HG03060 (cell line): Measurements from ENCODE around the gene AREG.
"Not testable (repeated sequence)": the region's sequence is repeated elsewhere in the genome, so short reads cannot be mapped to it uniquely, and the experiment has no call there.

Source experiments
- ATAC-seq: cut with Tn5 transposase; IDR thresholded peaks from one replicate; pipeline ENCODE4 v1.9.1; 2021; ENCODE audit warnings: low read depth, moderate number of reproducible peaks; ENCODE audit not compliant: unreplicated experiment

The AREG gene

GRCh38 chr4:74444891-74445642, at the start of gene AREG:
Gene AREG, plus strand, starts transcription at chr4:74445136. Its CDS starts 210 bp downstream, at chr4:74445346.
- ATAC-seq: peak; percentile 64

- no peak for ATAC-seq
Observed at GRCh38 chr4:74395633-74396032, 49.3 kb upstream of the AREG start.

- ATAC-seq: no peak
Observed at GRCh38 chr4:74397748-74398426, 47.0 kb upstream of the AREG start.

- not testable (repeated sequence) for ATAC-seq
Observed at GRCh38 chr4:74398894-74399589, 45.9 kb upstream of the AREG start.

- no peak for ATAC-seq
Observed at GRCh38 chr4:74400395-74400794, 44.5 kb upstream of the AREG start.

- ATAC-seq: peak; percentile 95
Observed at GRCh38 chr4:74402692-74403456, 42.1 kb upstream of the AREG start.

- ATAC-seq: no peak
Observed at GRCh38 chr4:74407891-74408290, 37.0 kb upstream of the AREG start.

- ATAC-seq: no peak
Observed at GRCh38 chr4:74408639-74409038, 36.3 kb upstream of the AREG start.

GRCh38 chr4:74410272-74410671, 34.7 kb upstream of the AREG start:
- ATAC-seq: no peak

GRCh38 chr4:74412225-74412624, 32.7 kb upstream of the AREG start:
- no peak for ATAC-seq

- no peak for ATAC-seq
Observed at GRCh38 chr4:74413265-74413664, 31.7 kb upstream of the AREG start.

GRCh38 chr4:74414149-74414809, 30.7 kb upstream of the AREG start:
- no peak for ATAC-seq

- ATAC-seq: no peak
Observed at GRCh38 chr4:74415602-74416300, 29.2 kb upstream of the AREG start.

- no peak for ATAC-seq
Observed at GRCh38 chr4:74418063-74418670, 26.8 kb upstream of the AREG start.

GRCh38 chr4:74420863-74421262, 24.1 kb upstream of the AREG start:
- ATAC-seq: no peak

- no peak for ATAC-seq
Observed at GRCh38 chr4:74423104-74423503, 21.8 kb upstream of the AREG start.

- ATAC-seq: no peak
Observed at GRCh38 chr4:74424111-74424510, 20.8 kb upstream of the AREG start.

- no peak for ATAC-seq
Observed at GRCh38 chr4:74426101-74426500, 18.8 kb upstream of the AREG start.

GRCh38 chr4:74428276-74428675, 16.7 kb upstream of the AREG start:
- no peak for ATAC-seq
